Endothelial cell of umbilical vein (primary cell): Measurements from ENCODE around the gene ZNF222. TPM values are rescaled to one million over a fixed set of nuclear protein-coding genes. Genes with fewer than 3 reads are reported as not detected.

Experiments used
- BruUV-seq: library from RNA; stranded (reverse); fragments of 400-500 nt; replicated peaks from 2 replicates; lab custom pipeline; 2021; lab: Mats Ljungman, UMichigan
- CTCF ChIA-PET: fragments of 300-600, 350-600 bp; sonication (Branson Sonifier 250); formaldehyde crosslinking; loops from one replicate; lab custom pipeline; 2021; ENCODE audit warnings: antibody characterized with exemption, inconsistent platforms; lab: Charles Lee
- POLR2A ChIA-PET: fragments of 300-600, 350-600 bp; sonication (Branson Sonifier 250); formaldehyde crosslinking; loops from one replicate; lab custom pipeline; 2021; ENCODE audit warnings: antibody characterized with exemption, inconsistent platforms; lab: Charles Lee
- DNase-seq: peaks from one replicate; pipeline ENCODE4 v3.0.0-alpha.2; 2011; ENCODE audit warnings: low read depth, low spot score
- FAIRE-seq: peaks from 2 replicates; lab custom pipeline; 2011; peaks lifted over from hg19 to GRCh38; lab: Jason Lieb, UNC
- H2AFZ ChIP-seq: 2 replicates; pipeline ENCODE4 v1.6.0; 2012; ENCODE audit warnings: low read depth, low read length, control low read depth, inconsistent platforms
- H3K27ac ChIP-seq: 2 replicates; pipeline ENCODE4 v1.5.1; 2011; ENCODE audit warnings: low read depth, mild to moderate bottlenecking, control low read depth, low read length, moderate library complexity; ENCODE audit not compliant: insufficient read depth
- H3K27me3 ChIP-seq, 2 experiments: 2 replicates each; pipeline versions ENCODE4 v1.6.0 to v1.6.1; 2011; ENCODE audit warnings: low read length in 2 of 2, mixed read lengths in 1 of 2; ENCODE audit not compliant: control insufficient read depth in 2 of 2, insufficient read depth in 2 of 2
- H3K36me3 ChIP-seq, 2 experiments: 2 replicates in 1 of 2; 3 replicates in 1 of 2; pipeline ENCODE4 v1.5.1; 2011; ENCODE audit warnings: low read length in 2 of 2, mild to moderate bottlenecking in 1 of 2, moderate library complexity in 1 of 2; ENCODE audit not compliant: control insufficient read depth in 2 of 2, insufficient read depth in 2 of 2; ENCODE audit errors: extremely low read depth in 1 of 2
- H3K4me1 ChIP-seq: 3 replicates; pipeline ENCODE4 v1.5.1; 2011; ENCODE audit warnings: mild to moderate bottlenecking, low read length; ENCODE audit not compliant: control insufficient read depth, insufficient read depth; ENCODE audit errors: extremely low read depth
- H3K4me2 ChIP-seq: 2 replicates; pipeline ENCODE4 v1.6.1; 2011; ENCODE audit warnings: low read length, control low read depth, mixed read lengths; ENCODE audit not compliant: insufficient read depth
- H3K4me3 ChIP-seq, 3 experiments: fragments of 200-600 bp in 1 of 3; sonication (generic), shearing (Covaris generic) in 1 of 3; replicated peaks in 1 of 3; 2 replicates each; pipeline ENCODE4 v1.5.1; 2011 to 2016; ENCODE audit warnings: control low read depth in 3 of 3, low read length in 3 of 3, mild to moderate bottlenecking in 2 of 3, inconsistent platforms in 1 of 3, low read depth in 1 of 3, moderate library complexity in 1 of 3; ENCODE audit not compliant: insufficient read depth in 1 of 3
- H3K79me2 ChIP-seq: 2 replicates; pipeline ENCODE4 v1.6.0; 2012; ENCODE audit warnings: low read length, inconsistent platforms; ENCODE audit not compliant: control insufficient read depth, insufficient read depth
- H3K9ac ChIP-seq: replicated peaks from 2 replicates; pipeline ENCODE3; 2011; ENCODE audit warnings: low read length, control low read depth; ENCODE audit not compliant: insufficient read depth; ENCODE audit errors: extremely low read depth
- H3K9me1 ChIP-seq: replicated peaks from 3 replicates; pipeline ENCODE4 v1.6.0; 2011; ENCODE audit warnings: mild to moderate bottlenecking, low read length; ENCODE audit not compliant: control insufficient read depth, insufficient read depth; ENCODE audit errors: extremely low read depth
- H3K9me3 ChIP-seq: replicated peaks from 2 replicates; pipeline ENCODE4 v1.5.1; 2012; ENCODE audit warnings: low read length, inconsistent platforms; ENCODE audit not compliant: control insufficient read depth, insufficient read depth
- H4K20me1 ChIP-seq: replicated peaks from 2 replicates; pipeline ENCODE3; 2011; ENCODE audit warnings: mild to moderate bottlenecking, low read length; ENCODE audit not compliant: control insufficient read depth, insufficient read depth; ENCODE audit errors: extremely low read depth
- CTCF ChIP-seq, 2 donors: IDR thresholded peaks; 1 replicate in 1 of 2; 2 replicates in 1 of 2; pipeline ENCODE4 v1.5.1; 2011; ENCODE audit warnings: low read length in 2 of 2, mild to moderate bottlenecking in 2 of 2, moderate library complexity in 2 of 2, control low read depth in 1 of 2, inconsistent platforms in 1 of 2, low read depth in 1 of 2; ENCODE audit not compliant: insufficient read depth in 1 of 2; ENCODE audit errors: extremely low read depth in 1 of 2
- EZH2 ChIP-seq: IDR thresholded peaks from 2 replicates; pipeline ENCODE4 v1.6.1; 2012; ENCODE audit warnings: borderline replicate concordance, low read depth, mild to moderate bottlenecking, moderate library complexity, low read length, inconsistent platforms; ENCODE audit not compliant: severe bottlenecking
- FOS ChIP-seq: IDR thresholded peaks from 2 replicates; pipeline ENCODE4 v1.6.1; 2011; ENCODE audit warnings: mild to moderate bottlenecking, low read length, moderate library complexity, borderline replicate concordance; ENCODE audit not compliant: insufficient read depth
- GATA2 ChIP-seq: IDR thresholded peaks from 2 replicates; pipeline ENCODE4 v1.7.0; 2011; ENCODE audit warnings: low read depth, mild to moderate bottlenecking, moderate library complexity, mixed read lengths, low read length; ENCODE audit not compliant: insufficient read length, insufficient read depth
- JUN ChIP-seq: IDR thresholded peaks from 2 replicates; pipeline ENCODE4 v1.6.1; 2011; ENCODE audit warnings: borderline replicate concordance, low read depth; ENCODE audit not compliant: insufficient read length, insufficient read depth
- MAX ChIP-seq: IDR thresholded peaks from 2 replicates; pipeline ENCODE4 v1.6.1; 2011; ENCODE audit not compliant: insufficient read depth, insufficient read length
- MYC ChIP-seq: IDR thresholded peaks from one replicate; pipeline ENCODE4 v1.6.1; 2011; ENCODE audit warnings: mild to moderate bottlenecking, low read depth, low read length
- POLR2A ChIP-seq: IDR thresholded peaks from 2 replicates; pipeline ENCODE4 v1.6.1; 2012; ENCODE audit warnings: low read depth, mild to moderate bottlenecking, control low read depth, low read length
- POLR2AphosphoS5 ChIP-seq: IDR thresholded peaks from 2 replicates; pipeline ENCODE4 v1.6.1; 2012; ENCODE audit warnings: low read depth, mild to moderate bottlenecking, control low read depth, low read length, moderate library complexity; ENCODE audit not compliant: insufficient read depth
- dilution Hi-C: fragments of 300-500 bp; cut with MboI; formaldehyde crosslinking; loops from one replicate; pipeline ENCODE4 v1.15.0; 2019; ENCODE audit warnings: low sequenced_read_pairs; ENCODE audit not compliant: extremely low pct_ligation_motif_present
- intact Hi-C: fragments of 100-400 bp; cut with micrococcal nuclease; formaldehyde crosslinking; loops from one replicate; pipeline ENCODE4 v1.10.0; 2022
- polyA plus RNA-seq, 4 experiments: library from polyadenylated mRNA; depleted of rRNA in 3 of 4; stranded (reverse) in 3 of 4; unstranded in 1 of 4; fragments of >200 nt; gene quantifications; 2 replicates each; pipeline versions ENCODE4 v1.2.1 to v1.2.3, GENCODE V29; 2011 to 2012; ENCODE audit warnings: missing spikeins in 1 of 4
- total RNA-seq: library from RNA; stranded (reverse); gene quantifications from 2 replicates; pipeline ENCODE4 v1.2.3, GENCODE V29; 2021

ZNF222 gene
- total and polyA plus RNA-seq, 2 donors (not counting 3 experiments of a cell fraction or from before 2014, with no cell fraction given), result 2.2 to 5.2 TPM

DNA sequence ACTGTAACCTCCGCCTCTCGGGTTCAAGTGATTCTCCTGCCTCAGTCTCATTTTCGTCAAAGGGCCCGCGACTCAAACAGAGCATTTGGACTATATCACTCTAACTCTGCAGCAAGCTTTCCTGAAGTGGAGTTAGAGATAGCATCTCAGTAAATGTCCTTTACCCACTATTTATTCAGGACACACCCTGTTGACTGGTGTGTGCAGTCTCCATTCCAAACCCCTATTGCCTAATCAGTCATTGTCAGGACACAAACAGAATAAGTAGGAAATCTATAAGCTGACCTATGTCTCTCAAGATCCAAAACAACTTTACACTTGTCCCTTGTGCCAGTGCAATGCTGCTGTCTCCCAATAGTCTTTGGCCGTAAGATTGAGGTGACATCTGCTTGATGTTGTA, 1.4 kb downstream of the ZNF222 start:
- Histone ChIP-seq H3K27me3 (no peaks in the 10 kb centered on the region), H2AFZ (no peak overlapping the region), H3K27ac (no peak overlapping the region), H3K79me2 (no peaks in the 10 kb centered on the region), H3K9ac (no peak overlapping the region), H3K9me1 (no peaks in the 10 kb centered on the region), H4K20me1 (no peaks in the 10 kb centered on the region), H3K4me2 (no peak overlapping the region), H3K4me1 (no peaks in the 10 kb centered on the region), H3K36me3 (peaks cover 6 to 11% of the 10 kb centered on the region in 2 experiments), H3K4me3 (no peak overlapping the region), H3K9me3 (peaks cover under 1% of the 10 kb centered on the region)
- POLR2A ChIA-PET, result no interaction called here
- DNase-seq (no peak), FAIRE-seq (no peak)
- no TSS peak for BruUV-seq
- intact Hi-C loops, result no loop called here
- TF ChIP-seq JUN, result no peak
- TF ChIP-seq POLR2A, result no peak
- no peak for TF ChIP-seq GATA2
- TF ChIP-seq POLR2AphosphoS5, result no peak
- no peak for TF ChIP-seq MYC
- no peak for TF ChIP-seq EZH2
- no peak for TF ChIP-seq FOS
- TF ChIP-seq MAX, result no peak
- dilution Hi-C loops, result no loop called here
- CTCF ChIA-PET, result no interaction called here

DNA sequence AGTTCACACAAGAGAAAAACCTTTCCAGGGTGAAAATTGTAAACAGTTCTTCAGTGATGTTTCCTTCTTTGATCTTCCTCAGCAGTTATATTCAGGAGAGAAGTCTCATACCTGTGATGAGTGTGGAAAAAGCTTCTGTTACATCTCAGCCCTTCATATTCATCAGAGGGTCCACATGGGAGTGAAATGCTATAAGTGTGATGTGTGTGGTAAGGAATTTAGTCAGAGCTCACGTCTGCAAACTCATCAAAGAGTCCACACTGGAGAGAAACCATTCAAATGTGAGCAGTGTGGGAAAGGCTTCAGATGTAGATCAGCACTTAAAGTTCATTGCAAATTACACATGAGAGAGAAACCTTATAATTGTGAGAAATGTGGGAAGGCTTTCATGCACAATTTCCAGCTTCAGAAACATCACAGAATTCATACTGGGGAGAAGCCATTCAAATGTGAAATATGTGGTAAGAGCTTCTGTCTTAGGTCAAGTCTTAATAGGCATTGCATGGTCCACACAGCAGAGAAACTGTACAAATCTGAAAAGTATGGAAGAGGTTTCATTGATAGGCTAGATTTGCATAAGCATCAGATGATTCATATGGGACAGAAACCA, 6.9 kb downstream of the ZNF222 start:
- no peak for TF ChIP-seq CTCF (IDR thresholded peaks at IDR 0.05; ENCODE audit: extremely low read depth in 1 of 2, insufficient read depth in 1 of 2, low read depth in 1 of 2, low read length in 2 of 2)
- TF ChIP-seq POLR2AphosphoS5, result no peak
- ChIA-PET POLR2A (no interaction called here), CTCF (no interaction called here)
- H3K9me1 ChIP-seq, result no peaks in the 10 kb centered on the region
- BruUV-seq, result no TSS peak
- H3K79me2 ChIP-seq, result no peaks in the 10 kb centered on the region
- H3K9ac ChIP-seq, result no peak overlapping the region
- H3K4me2 ChIP-seq, result no peak overlapping the region
- DNase-seq, result no peak
- intact Hi-C loops (no loop called here), dilution Hi-C loops (no loop called here)
- peaks cover 7% of the 10 kb centered on the region for H3K9me3 ChIP-seq
- H3K36me3 ChIP-seq, result peaks cover 6 to 11% of the 10 kb centered on the region in 2 experiments
- H3K27me3 ChIP-seq, result no peaks in the 10 kb centered on the region
- H3K4me3 ChIP-seq, result no peak overlapping the region
- H3K4me1 ChIP-seq, result no peaks in the 10 kb centered on the region
- FAIRE-seq, result no peak
- no peaks in the 10 kb centered on the region for H4K20me1 ChIP-seq
- no peak overlapping the region for H3K27ac ChIP-seq
- H2AFZ ChIP-seq, result no peak overlapping the region
